Measurements from ENCODE around the gene C1orf210. TPM values are rescaled to one million over a fixed set of nuclear protein-coding genes. Genes with fewer than 3 reads are reported as not detected.

C1orf210 gene
- total RNA-seq, 1 donor from 2014 or later: 9.9 TPM

DNA sequence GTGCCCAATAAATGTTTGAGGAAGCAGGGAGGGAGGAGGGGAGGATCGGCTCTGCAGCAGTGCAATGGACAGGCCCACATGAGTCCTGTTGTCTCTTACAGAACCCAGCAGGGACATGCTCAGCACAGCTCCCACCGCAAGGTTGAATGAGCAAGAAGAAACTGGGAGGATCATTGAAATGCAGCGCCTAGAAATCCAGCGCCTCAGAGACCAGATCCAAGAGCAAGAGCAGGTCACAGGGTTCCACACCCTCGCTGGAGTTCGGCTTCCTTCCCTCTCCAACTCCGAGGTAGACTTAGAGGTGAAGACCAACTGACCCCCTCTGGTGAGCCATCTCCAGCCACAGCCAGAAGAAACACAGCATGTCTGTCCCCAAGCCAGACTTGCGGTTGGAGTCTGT, 31.5 kb downstream of the C1orf210 start:
- Mint-ChIP-seq H3K27me3 (peaks cover 12% of the 10 kb centered on the region), H3K4me3 (no peak overlapping the region), H3K27ac (no peak overlapping the region), H3K36me3 (no peaks in the 10 kb centered on the region), H3K4me1 (ENCODE audit: unreplicated experiment) (no peaks in the 10 kb centered on the region), H3K9me3 (no peaks in the 10 kb centered on the region)
- no peak for DNase-seq (ENCODE audit: extremely low spot score, unreplicated experiment)
- no peak for TF ChIP-seq CTCF (conservative IDR thresholded peaks at IDR 0.05)

DNA sequence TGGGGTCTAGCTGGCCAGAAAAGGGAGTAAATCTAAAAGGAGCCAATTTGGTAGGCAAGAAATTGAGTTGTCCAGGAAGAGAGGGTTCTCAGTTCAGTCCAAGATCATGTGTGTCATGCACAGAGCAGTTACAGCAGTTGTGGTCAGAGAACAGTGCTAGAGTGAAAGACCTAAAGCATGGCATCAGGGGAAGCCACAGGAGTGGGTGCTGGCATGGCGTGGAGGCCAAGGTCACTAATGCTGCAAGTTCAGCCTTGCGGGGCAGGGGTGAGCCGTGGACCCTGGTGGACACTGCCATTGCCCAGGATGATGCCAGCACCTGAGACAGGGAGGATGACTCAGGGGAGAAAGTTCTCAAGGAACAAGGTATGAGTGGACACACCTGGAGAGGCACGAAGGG, 32.2 kb downstream of the C1orf210 start:
- Mint-ChIP-seq H3K4me1 (ENCODE audit: unreplicated experiment) (no peaks in the 10 kb centered on the region), H3K27ac (no peak overlapping the region), H3K4me3 (no peak overlapping the region), H3K36me3 (no peaks in the 10 kb centered on the region), H3K9me3 (no peaks in the 10 kb centered on the region), H3K27me3 (peaks cover 12% of the 10 kb centered on the region)
- TF ChIP-seq CTCF (conservative IDR thresholded peaks at IDR 0.05): no peak
- DNase-seq (ENCODE audit: extremely low spot score, unreplicated experiment): no peak

GRCh38 chr1:43252225-43252624, 33.2 kb downstream of the C1orf210 start:
- TF ChIP-seq CTCF (conservative IDR thresholded peaks at IDR 0.05): no peak
- Mint-ChIP-seq H3K9me3 (no peaks in the 10 kb centered on the region), H3K4me3 (no peak overlapping the region), H3K27me3 (peaks cover 12% of the 10 kb centered on the region), H3K4me1 (ENCODE audit: unreplicated experiment) (no peaks in the 10 kb centered on the region), H3K36me3 (peaks cover under 1% of the 10 kb centered on the region), H3K27ac (no peak overlapping the region)
- DNase-seq (ENCODE audit: extremely low spot score, unreplicated experiment): no peak

GRCh38 chr1:43251024-43251423, 34.4 kb downstream of the C1orf210 start:
- Mint-ChIP-seq H3K36me3 (peaks cover 5% of the 10 kb centered on the region), H3K4me1 (ENCODE audit: unreplicated experiment) (no peaks in the 10 kb centered on the region), H3K9me3 (no peaks in the 10 kb centered on the region), H3K27me3 (peaks cover 9% of the 10 kb centered on the region), H3K27ac (no peak overlapping the region), H3K4me3 (no peak overlapping the region)
- no peak for TF ChIP-seq CTCF (conservative IDR thresholded peaks at IDR 0.05)
- no peak for DNase-seq (ENCODE audit: extremely low spot score, unreplicated experiment)

- Mint-ChIP-seq H3K9me3 (no peaks in the 10 kb centered on the region), H3K4me1 (ENCODE audit: unreplicated experiment) (no peaks in the 10 kb centered on the region), H3K36me3 (peaks cover 5% of the 10 kb centered on the region), H3K27ac (no peak overlapping the region), H3K4me3 (no peak overlapping the region), H3K27me3 (peaks cover 9% of the 10 kb centered on the region)
- TF ChIP-seq CTCF (conservative IDR thresholded peaks at IDR 0.05): no peak
- no peak for DNase-seq (ENCODE audit: extremely low spot score, unreplicated experiment)
Measured at GRCh38 chr1:43250351-43250761, 35.0 kb downstream of the C1orf210 start.

Measured in type B pancreatic cell (in vitro differentiated cells).